Activated CD4-positive, alpha-beta T cell treated with anti-CD3 and anti-CD28 coated beads for 36 hours (primary cell): ENCODE data around the gene MAP4K1. TPM values are rescaled to one million over a fixed set of nuclear protein-coding genes. Genes with fewer than 3 reads are reported as not detected.
A peak's percentile ranks its signal among the peaks of the same experiment; 100 is the strongest.

Experiments
- ATAC-seq: fragments of 200-7000 bp; cut with Tn5 transposase; one replicate; pipeline ENCODE4 v1.10.0; 2021; ENCODE audit warnings: mild to moderate bottlenecking, moderate library complexity
- CTCF ChIA-PET: fragments of 350-600 bp; sonication (Branson Sonifier 250); formaldehyde crosslinking; loops from one replicate; lab custom pipeline; 2021; ENCODE audit warnings: antibody characterized with exemption; lab: Charles Lee
- POLR2A ChIA-PET: fragments of 350-600 bp; sonication (Branson Sonifier 250); formaldehyde crosslinking; loops from one replicate; lab custom pipeline; 2021; ENCODE audit warnings: antibody characterized with exemption, inconsistent platforms; lab: Charles Lee
- DNase-seq: peaks from one replicate; pipeline ENCODE4 v3.0.0-alpha.2; 2020
- H3K27ac Mint-ChIP-seq: one replicate; pipeline ENCODE4 v1.8.0; 2021; ENCODE audit warnings: mixed read lengths
- H3K27me3 Mint-ChIP-seq: one replicate; pipeline ENCODE4 v1.8.0; 2021; ENCODE audit warnings: mixed read lengths
- H3K36me3 Mint-ChIP-seq: one replicate; pipeline ENCODE4 v1.8.0; 2021; ENCODE audit warnings: low read depth, mixed read lengths
- H3K4me1 Mint-ChIP-seq: one replicate; pipeline ENCODE4 v1.8.0; 2021; ENCODE audit warnings: mixed read lengths
- H3K4me3 Mint-ChIP-seq: one replicate; pipeline ENCODE4 v1.8.0; 2021; ENCODE audit warnings: mild to moderate bottlenecking, moderate library complexity, mixed read lengths
- H3K9me3 Mint-ChIP-seq: one replicate; pipeline ENCODE4 v1.8.0; 2021; ENCODE audit warnings: low read depth, mixed read lengths
- intact Hi-C, 2 experiments: fragments of 100-400 bp; cut with DNase I in 1 of 2; cut with micrococcal nuclease in 1 of 2; formaldehyde crosslinking; loops; one replicate each; pipeline versions ENCODE4 v1.14.2 to v1.15.1; 2022 to 2024; cut with DNase I, micrococcal nuclease
- total RNA-seq, 2 experiments: library from RNA; stranded (reverse); gene quantifications; one replicate each; pipeline ENCODE4 v1.2.3, GENCODE V29; 2021

The MAP4K1 gene
- total RNA-seq, 2 experiments from 2014 or later = 195 to 198 TPM

DNA sequence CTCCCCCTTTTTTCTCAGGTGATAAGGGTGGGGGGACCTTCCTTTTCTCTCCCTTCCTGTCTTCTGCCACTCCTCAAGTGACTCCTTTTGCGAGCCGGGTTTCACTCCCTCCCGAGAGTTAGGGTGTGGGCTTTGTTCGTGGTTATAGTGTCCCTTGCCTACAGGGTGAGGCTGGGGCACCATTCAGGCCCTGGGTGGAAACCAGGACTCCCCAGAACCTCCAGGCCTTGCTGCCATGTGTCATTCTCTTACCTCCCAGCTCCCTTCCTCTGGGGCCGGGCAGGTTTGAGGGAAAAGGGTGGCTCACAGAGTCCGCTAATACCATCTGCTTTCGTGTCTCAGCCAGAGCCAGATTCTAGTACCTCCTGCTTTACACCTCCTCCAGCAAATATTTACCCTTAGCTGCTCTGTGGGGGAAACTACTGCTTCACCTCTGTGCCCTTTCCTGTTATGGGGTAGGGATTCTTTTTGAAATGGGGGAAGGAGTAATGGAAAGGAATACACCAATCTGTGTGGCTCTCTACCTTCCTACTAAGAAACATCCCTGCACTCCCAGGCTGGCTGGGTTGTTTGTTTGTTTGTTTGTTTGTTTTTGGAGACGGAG, 32.5 kb upstream of the MAP4K1 start:
- ATAC-seq (no peak), DNase-seq (no peak)
- Mint-ChIP-seq H3K27ac (no peak overlapping the region), H3K4me1 (peaks cover 60% of the 10 kb centered on the region), H3K4me3 (peak overlapping the region; percentile 98), H3K27me3 (peaks cover 18% of the 10 kb centered on the region), H3K36me3 (peaks cover 20% of the 10 kb centered on the region), H3K9me3 (no peaks in the 10 kb centered on the region)
- ChIA-PET CTCF (interaction anchor here (0.6 to 0.8 kb wide), 2 partner anchors 31 to 215 kb away, joined by 3 to 5 read pairs; no protein-coding TSS in a partner anchor), POLR2A (no interaction called here)
- intact Hi-C loops = no loop called here

DNA sequence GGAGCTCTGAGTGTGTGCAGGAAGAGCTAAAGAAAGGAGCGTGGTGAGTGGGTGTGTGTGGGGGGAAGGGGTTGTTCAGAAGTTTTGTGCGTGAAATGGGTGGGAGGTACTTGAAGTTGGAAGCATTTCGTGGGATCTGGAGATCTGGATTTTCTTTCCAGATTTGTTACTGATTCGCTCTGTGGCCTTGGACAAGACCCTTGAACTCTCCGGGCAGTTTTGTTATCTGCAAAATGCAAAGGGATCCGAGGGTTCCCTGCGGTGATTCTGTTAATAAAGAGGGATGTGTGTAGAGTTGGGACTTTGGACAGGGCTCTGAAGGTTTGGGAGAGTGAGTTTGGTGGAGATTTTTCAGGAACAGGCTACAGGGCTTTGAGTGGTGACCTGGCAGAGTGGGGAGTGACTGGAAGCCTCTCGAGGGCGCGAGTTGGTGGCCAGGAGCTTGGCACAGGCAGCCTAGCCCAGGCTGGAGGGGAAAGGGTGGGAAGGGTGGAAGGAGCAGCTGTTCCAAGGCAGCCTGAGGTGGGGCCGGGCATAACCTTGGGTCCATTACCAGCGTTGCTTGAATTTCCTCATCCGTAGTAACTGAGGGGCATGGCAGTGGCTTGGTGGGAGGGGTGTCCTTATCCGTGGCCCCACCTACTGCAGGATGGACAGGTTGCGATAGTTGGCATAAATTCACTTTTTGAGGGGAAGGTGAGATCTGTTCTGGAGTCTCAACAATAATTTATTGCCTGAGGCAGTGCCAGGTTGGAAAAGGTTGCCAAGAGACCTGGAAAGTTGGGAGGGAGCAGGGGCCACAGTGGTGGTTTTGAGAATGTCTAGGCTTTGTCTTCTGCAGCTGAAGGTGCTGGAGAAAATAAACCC, 31.8 kb upstream of the MAP4K1 start:
- peaks cover 18% of the 10 kb centered on the region for H3K27me3 Mint-ChIP-seq
- ChIA-PET POLR2A (no interaction called here), CTCF (interaction anchor here (0.6 to 1.0 kb wide), 3 partner anchors 8 to 108 kb away, joined by 3 read pairs; no protein-coding TSS in a partner anchor)
- peaks cover 52% of the 10 kb centered on the region for H3K4me1 Mint-ChIP-seq
- intact Hi-C loops = loop anchor here in 1 of 2 experiments (5.0 kb wide), 2 partner anchors 33 to 742 kb away; partner anchors contain the start of genes SIPA1L3 and WDR87
- peak overlapping the region; percentile 73 for H3K27ac Mint-ChIP-seq
- peak overlapping the region; percentile 98 for H3K4me3 Mint-ChIP-seq
- no peaks in the 10 kb centered on the region for H3K9me3 Mint-ChIP-seq
- no peak for ATAC-seq
- DNase-seq = no peak
- peaks cover 16% of the 10 kb centered on the region for H3K36me3 Mint-ChIP-seq

DNA sequence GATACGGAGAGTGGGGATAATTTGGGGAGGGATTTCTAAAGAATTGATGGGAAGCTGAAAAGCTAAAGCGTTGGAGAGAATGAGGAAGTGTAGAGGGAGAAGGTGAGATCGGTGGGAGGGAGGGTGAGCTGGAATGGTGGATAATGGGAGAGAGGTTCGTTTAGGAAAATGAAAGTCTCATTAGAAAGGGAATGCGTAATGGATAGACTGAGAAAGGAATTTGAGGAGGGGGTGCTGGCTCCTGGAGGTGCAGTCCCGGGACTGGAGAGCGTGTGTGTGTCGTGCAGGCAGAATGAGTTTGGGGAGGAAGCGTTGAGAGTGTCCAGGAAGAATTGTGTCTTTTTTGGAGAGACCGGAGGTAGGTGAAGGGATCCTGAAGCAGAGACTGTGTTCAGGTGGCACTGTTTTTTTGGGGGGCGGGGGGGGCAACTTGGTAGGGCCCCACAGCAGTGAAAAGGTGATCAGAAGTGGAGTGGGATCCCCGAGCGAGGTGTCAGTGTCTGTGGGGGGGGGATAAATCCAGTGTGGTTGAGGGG, 31.1 kb upstream of the MAP4K1 start:
- peak overlapping the region; percentile 4 for H3K27ac Mint-ChIP-seq
- no peak for ATAC-seq
- no peaks in the 10 kb centered on the region for H3K9me3 Mint-ChIP-seq
- peaks cover 49% of the 10 kb centered on the region for H3K4me1 Mint-ChIP-seq
- H3K4me3 Mint-ChIP-seq = peak overlapping the region; percentile 98
- peaks cover 14% of the 10 kb centered on the region for H3K36me3 Mint-ChIP-seq
- H3K27me3 Mint-ChIP-seq = peaks cover 18% of the 10 kb centered on the region
- intact Hi-C loops = loop anchor here in 1 of 2 experiments (5.0 kb wide), 2 partner anchors 33 to 742 kb away; partner anchors contain the start of genes SIPA1L3 and WDR87
- POLR2A ChIA-PET = no interaction called here
- no peak for DNase-seq
- CTCF ChIA-PET = interaction anchor here (0.6 to 2.5 kb wide), 3 partner anchors 8 to 107 kb away, joined by 3 to 12 read pairs (median 3); no protein-coding TSS in a partner anchor

DNA sequence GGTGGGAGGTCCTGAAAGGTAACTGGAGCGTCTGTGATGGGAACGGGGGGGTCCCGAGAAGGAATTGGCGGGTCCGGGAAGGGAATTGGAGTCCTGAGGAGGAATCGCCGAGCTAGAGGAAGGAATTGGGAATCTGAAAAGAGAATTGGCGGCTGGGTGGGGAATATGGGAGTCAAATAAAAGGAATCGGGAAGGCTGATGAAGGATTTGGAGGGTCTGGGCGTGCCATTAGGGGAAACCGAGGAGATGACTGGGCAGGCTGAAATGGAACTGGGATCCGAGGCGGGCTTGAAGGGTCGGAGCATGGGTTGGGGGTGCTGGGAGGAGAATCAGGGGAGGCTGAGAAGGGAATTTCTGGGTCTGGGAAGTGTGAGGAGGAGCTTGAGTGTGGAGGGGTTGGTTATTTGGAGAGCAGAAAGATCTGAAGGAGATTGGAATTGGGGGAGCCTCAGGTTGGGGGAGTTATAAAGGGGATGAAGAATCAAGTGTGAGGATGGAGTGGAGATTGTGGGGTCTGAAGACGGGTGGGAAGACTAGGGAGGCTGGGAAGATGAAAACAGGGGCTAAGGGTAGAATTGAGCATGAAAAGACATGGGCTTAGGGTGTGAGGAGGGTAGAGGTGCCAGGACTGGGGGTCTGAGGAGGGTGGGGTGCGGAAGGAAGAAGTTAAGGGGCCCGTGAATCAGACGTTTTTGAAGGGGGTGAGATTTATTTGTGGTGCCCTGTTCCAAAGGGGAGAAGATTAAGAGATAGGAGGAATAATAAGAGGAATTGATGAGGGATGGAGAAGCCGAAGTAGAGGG, 30.4 kb upstream of the MAP4K1 start:
- ATAC-seq (no peak), DNase-seq (no peak)
- ChIA-PET CTCF (interaction anchor here (0.6 to 2.5 kb wide), 9 partner anchors 9 to 462 kb away, joined by 3 to 12 read pairs (median 5); partner anchors contain the start of genes EIF3K and FAM98C), POLR2A (interaction anchor here (0.6 to 1.3 kb wide), 6 partner anchors 8 to 201 kb away, joined by 3 to 12 read pairs (median 6); partner anchors contain the start of gene EIF3K)
- peaks cover 15% of the 10 kb centered on the region for H3K27me3 Mint-ChIP-seq
- peaks cover 43% of the 10 kb centered on the region for H3K4me1 Mint-ChIP-seq
- intact Hi-C loops = loop anchor here (1.0 to 5.0 kb wide), 13 partner anchors 7 to 741 kb away; partner anchors contain the start of genes ECH1 (in 1 of the 2), EIF3K (in 1 of the 2), HNRNPL (in 1 of the 2) and MRPS12 (in 1 of the 2)
- peak overlapping the region; percentile 98 for H3K4me3 Mint-ChIP-seq
- H3K9me3 Mint-ChIP-seq = no peaks in the 10 kb centered on the region
- H3K36me3 Mint-ChIP-seq = peaks cover 8% of the 10 kb centered on the region
- H3K27ac Mint-ChIP-seq = peak overlapping the region; percentile 81

DNA sequence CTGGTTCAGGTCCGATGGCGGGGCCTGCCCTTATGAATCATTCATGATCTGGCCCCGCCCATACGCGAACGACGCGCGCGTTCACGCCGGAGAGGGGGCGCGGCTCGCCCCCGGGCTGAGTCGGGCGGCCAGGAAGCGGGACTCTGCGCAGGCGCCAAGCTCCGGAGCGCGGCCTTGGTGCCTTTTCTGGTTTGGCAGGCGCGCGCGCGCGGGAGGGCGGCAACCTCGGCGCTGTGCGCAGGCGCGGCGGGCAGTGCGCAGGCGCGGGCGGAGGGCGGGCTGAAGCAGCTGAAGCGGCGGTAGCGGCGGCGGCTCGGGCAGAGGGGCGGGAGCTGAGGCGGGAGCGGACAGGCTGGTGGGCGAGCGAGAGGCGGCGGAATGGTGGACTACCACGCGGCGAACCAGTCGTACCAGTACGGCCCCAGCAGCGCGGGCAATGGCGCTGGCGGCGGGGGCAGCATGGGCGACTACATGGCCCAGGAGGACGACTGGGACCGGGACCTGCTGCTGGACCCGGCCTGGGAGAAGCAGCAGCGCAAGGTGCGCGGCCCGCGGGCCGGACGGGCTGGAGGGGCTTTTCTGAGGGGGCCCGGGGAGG, 29.7 kb upstream of the MAP4K1 start, which contains the start of gene ACTN4:
TSS of gene ACTN4 (plus strand) at position 282 of the 598 bp plus-strand sequence. CDS start at position 379, 97 bp downstream.
- peaks cover 39% of the 10 kb centered on the region for H3K4me1 Mint-ChIP-seq
- peak within 1 kb of the TSS; percentile 81 for H3K27ac Mint-ChIP-seq
- H3K9me3 Mint-ChIP-seq = no peaks in the 10 kb centered on the region
- peak within 1 kb of the TSS; percentile 98 for H3K4me3 Mint-ChIP-seq
- H3K36me3 Mint-ChIP-seq = peaks cover 8% of the 10 kb centered on the region
- ATAC-seq = peak; percentile 92
- intact Hi-C loops = loop anchor here (1.0 to 5.0 kb wide), 13 partner anchors 8 to 740 kb away; partner anchors contain the start of genes ECH1 (in 1 of the 2), EIF3K (in 1 of the 2), HNRNPL (in 1 of the 2) and MRPS12 (in 1 of the 2)
- ChIA-PET CTCF (interaction anchor here (0.5 to 2.5 kb wide), 13 partner anchors 9 to 462 kb away, joined by 3 to 12 read pairs (median 4); partner anchors contain the start of genes EIF3K, FAM98C, MRPS12 and SARS2), POLR2A (interaction anchor here (0.6 to 1.3 kb wide), 7 partner anchors 9 to 202 kb away, joined by 3 to 12 read pairs (median 5); partner anchors contain the start of gene EIF3K)
- peak; percentile 100 for DNase-seq
- H3K27me3 Mint-ChIP-seq = peaks cover 10% of the 10 kb centered on the region

DNA sequence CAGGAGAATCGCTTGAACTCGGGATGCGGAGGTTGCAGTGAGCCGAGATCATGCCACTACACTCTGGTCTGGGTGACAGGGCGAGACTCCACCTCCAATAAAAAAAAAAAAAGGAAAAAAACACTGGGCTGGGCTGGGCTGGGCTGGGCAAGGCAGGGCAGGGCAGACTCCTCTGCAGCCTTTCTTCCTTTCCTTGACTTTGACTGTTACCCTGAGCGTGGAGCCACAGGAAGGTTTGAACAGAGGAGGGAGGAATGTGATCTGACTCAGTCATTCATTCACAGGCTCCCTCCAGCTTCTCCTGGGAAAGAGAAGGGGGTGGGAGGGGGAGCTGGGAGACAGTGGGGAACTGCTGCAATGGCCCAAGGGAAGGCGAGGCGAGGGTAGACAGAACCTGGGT, 27.0 kb upstream of the MAP4K1 start:
- Mint-ChIP-seq H3K9me3 (no peaks in the 10 kb centered on the region), H3K4me1 (peaks cover 15% of the 10 kb centered on the region), H3K36me3 (peaks cover 5% of the 10 kb centered on the region), H3K27me3 (peaks cover 8% of the 10 kb centered on the region), H3K4me3 (no peak overlapping the region), H3K27ac (no peak overlapping the region)
- intact Hi-C loops = loop anchor here in 1 of 2 experiments (5.0 kb wide), 2 partner anchors 38 to 737 kb away; partner anchors contain the start of genes SIPA1L3 and WDR87
- DNase-seq = no peak
- no peak for ATAC-seq
- CTCF ChIA-PET = interaction anchor here (2.4 kb wide), 1 partner anchor 9 kb away, joined by 7 read pairs; no protein-coding TSS in a partner anchor
- POLR2A ChIA-PET = no interaction called here

DNA sequence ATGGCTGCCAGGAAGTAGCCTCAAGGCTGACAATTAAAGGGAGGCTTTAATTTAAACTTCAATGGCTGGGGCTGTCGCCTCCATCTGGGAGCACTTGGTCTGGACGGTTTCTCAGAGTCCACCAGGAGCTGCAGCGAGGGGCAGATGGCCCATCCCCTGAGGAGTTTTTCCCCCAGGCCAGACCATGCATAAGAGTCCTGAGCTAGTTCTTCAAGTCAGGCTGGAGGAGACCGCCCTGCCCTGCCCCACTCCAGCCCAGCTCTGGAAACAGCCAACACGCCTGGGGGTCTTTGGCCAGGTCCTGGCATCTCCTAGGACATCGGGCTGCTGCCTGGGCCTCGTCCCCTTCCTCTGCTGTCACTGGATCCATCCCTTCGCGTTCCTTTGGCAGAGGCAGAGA, 24.4 kb upstream of the MAP4K1 start:
- intact Hi-C loops = no loop called here
- ChIA-PET POLR2A (no interaction called here), CTCF (interaction anchor here (0.7 kb wide), 1 partner anchor 24 kb away, joined by 3 read pairs; the partner anchor contains the start of gene EIF3K)
- DNase-seq (no peak), ATAC-seq (no peak)
- peaks cover 6% of the 10 kb centered on the region for H3K4me1 Mint-ChIP-seq
- H3K36me3 Mint-ChIP-seq = no peaks in the 10 kb centered on the region
- H3K9me3 Mint-ChIP-seq = no peaks in the 10 kb centered on the region
- no peaks in the 10 kb centered on the region for H3K27me3 Mint-ChIP-seq
- H3K27ac Mint-ChIP-seq = no peak overlapping the region
- no peak overlapping the region for H3K4me3 Mint-ChIP-seq

DNA sequence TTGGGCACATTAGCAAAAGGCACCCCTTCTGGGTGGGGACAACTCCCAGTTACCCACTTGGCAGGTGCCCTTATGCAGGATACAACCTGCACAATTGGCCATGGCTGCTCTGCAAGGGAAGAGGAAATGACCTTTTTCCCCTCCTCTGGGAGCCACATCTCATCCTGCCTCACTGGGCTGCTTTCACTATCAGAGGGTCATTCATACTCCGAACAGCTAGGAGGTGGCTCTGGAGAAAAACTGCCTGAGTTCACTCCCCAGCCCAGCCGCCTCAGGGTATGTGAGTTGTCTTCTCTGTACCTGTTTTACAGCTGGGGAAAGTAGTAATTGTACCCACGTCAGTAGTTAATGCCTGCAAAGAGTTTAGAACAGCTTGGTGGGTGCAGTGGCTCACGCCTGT, 22.6 kb upstream of the MAP4K1 start:
- Mint-ChIP-seq H3K27me3 (no peaks in the 10 kb centered on the region), H3K36me3 (peaks cover 9% of the 10 kb centered on the region), H3K9me3 (no peaks in the 10 kb centered on the region), H3K4me1 (peaks cover 22% of the 10 kb centered on the region), H3K4me3 (no peak overlapping the region), H3K27ac (no peak overlapping the region)
- POLR2A ChIA-PET = no interaction called here
- no peak for ATAC-seq
- intact Hi-C loops = no loop called here
- CTCF ChIA-PET = interaction anchor here (0.9 kb wide), 1 partner anchor 47 kb away, joined by 3 read pairs; no protein-coding TSS in a partner anchor
- DNase-seq = no peak

DNA sequence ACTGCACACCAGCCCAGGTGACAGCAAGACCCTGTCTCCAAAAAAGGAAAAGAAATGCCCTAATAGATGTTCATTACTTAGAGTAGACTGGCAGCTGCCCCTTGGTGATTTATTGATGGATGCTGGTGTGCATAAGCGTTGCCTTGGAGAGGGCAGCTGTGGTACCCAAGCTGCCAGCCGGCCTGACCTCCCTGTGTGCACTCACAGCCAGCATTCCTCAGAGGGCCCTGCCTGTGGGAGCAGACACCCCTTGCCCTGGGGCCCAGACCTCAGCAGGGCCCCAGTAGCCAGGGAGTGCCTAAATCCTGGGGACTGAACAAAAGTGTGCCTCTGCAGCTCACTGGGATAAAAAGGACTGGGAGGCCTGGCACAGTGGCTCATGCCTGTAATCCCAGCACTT, 21.9 kb upstream of the MAP4K1 start:
- POLR2A ChIA-PET = interaction anchor here (0.6 kb wide), 1 partner anchor 228 kb away, joined by 10 read pairs; no protein-coding TSS in a partner anchor
- intact Hi-C loops = no loop called here
- CTCF ChIA-PET = no interaction called here
- Mint-ChIP-seq H3K4me3 (no peak overlapping the region), H3K27ac (no peak overlapping the region), H3K36me3 (peaks cover 14% of the 10 kb centered on the region), H3K4me1 (peaks cover 25% of the 10 kb centered on the region), H3K9me3 (no peaks in the 10 kb centered on the region), H3K27me3 (no peaks in the 10 kb centered on the region)
- DNase-seq (no peak), ATAC-seq (no peak)
